HEK293T (cell line): ENCODE data around the gene MAPK12.
"Not testable (repeated sequence)": the region's sequence is repeated elsewhere in the genome, so short reads cannot be mapped to it uniquely, and the experiment has no call there.

Experiments used
- CTCF ChIA-PET: fragments of 350-600 bp; formaldehyde crosslinking; extraction: SDS; loops from one replicate; lab custom pipeline; 2021; ENCODE audit warnings: antibody characterized with exemption, inconsistent platforms; lab: Yijun Ruan, JAX
- POLR2A ChIA-PET: fragments of 350-600 bp; formaldehyde crosslinking; extraction: SDS; loops from one replicate; lab custom pipeline; 2020; ENCODE audit warnings: antibody characterized with exemption, inconsistent platforms; lab: Yijun Ruan, JAX
- DNase-seq: peaks from one replicate; pipeline ENCODE4 v3.0.0; 2012; ENCODE audit warnings: mixed read lengths; ENCODE audit errors: extremely low spot score
- ARNT ChIP-seq: fragments of 450-650 bp; IDR thresholded peaks from 2 replicates; pipeline ENCODE4 v1.6.1; 2017; ENCODE audit warnings: mild to moderate bottlenecking
- BHLHE40 ChIP-seq: fragments of 450-650 bp; IDR thresholded peaks from 2 replicates; pipeline ENCODE4 v1.6.1; 2016; ENCODE audit warnings: mild to moderate bottlenecking, moderate library complexity, borderline replicate concordance
- CTBP1 ChIP-seq: fragments of 450-650 bp; IDR thresholded peaks from 2 replicates; pipeline ENCODE4 v1.6.1; 2016; ENCODE audit warnings: borderline replicate concordance
- ELF4 ChIP-seq: fragments of 450-650 bp; IDR thresholded peaks from 2 replicates; pipeline ENCODE4 v1.6.1; 2017; ENCODE audit warnings: antibody characterized with exemption
- FOXA1 ChIP-seq: fragments of 450-650 bp; IDR thresholded peaks from 2 replicates; pipeline ENCODE4 v1.6.1; 2016; ENCODE audit warnings: mild to moderate bottlenecking
- FOXK2 ChIP-seq: fragments of 450-650 bp; IDR thresholded peaks from 2 replicates; pipeline ENCODE4 v1.6.1; 2016; ENCODE audit warnings: mild to moderate bottlenecking
- FOXM1 ChIP-seq: fragments of 450-650 bp; IDR thresholded peaks from 2 replicates; pipeline ENCODE4 v1.6.1; 2017; ENCODE audit warnings: mild to moderate bottlenecking, borderline replicate concordance
- HDGF ChIP-seq: fragments of 450-650 bp; IDR thresholded peaks from 2 replicates; pipeline ENCODE4 v1.6.1; 2017; ENCODE audit warnings: antibody characterized with exemption, borderline replicate concordance
- L3MBTL2 ChIP-seq: fragments of 450-650 bp; conservative IDR thresholded peaks from 2 replicates; pipeline ENCODE4 v1.6.1; 2016; ENCODE audit warnings: mild to moderate bottlenecking
- LEF1 ChIP-seq: fragments of 450-650 bp; IDR thresholded peaks from 2 replicates; pipeline ENCODE4 v1.6.1; 2017; ENCODE audit warnings: mild to moderate bottlenecking, borderline replicate concordance
- NFRKB ChIP-seq: fragments of 450-650 bp; IDR thresholded peaks from 2 replicates; pipeline ENCODE4 v1.6.1; 2016; ENCODE audit warnings: mild to moderate bottlenecking, moderate library complexity
- SP1 ChIP-seq: fragments of 450-650 bp; IDR thresholded peaks from 2 replicates; pipeline ENCODE4 v1.6.1; 2017
- SUZ12 ChIP-seq: fragments of 450-650 bp; IDR thresholded peaks from 2 replicates; pipeline ENCODE4 v1.6.1; 2016; ENCODE audit warnings: mild to moderate bottlenecking
- TARDBP ChIP-seq: fragments of 450-650 bp; IDR thresholded peaks from 2 replicates; pipeline ENCODE4 v1.6.1; 2016
- ZNF384 ChIP-seq: fragments of 450-650 bp; IDR thresholded peaks from 2 replicates; pipeline ENCODE4 v1.6.1; 2016
- TF ChIP-seq, protein P1 (sequence below): fragments of 450-650 bp; IDR thresholded peaks from 2 replicates; pipeline ENCODE4 v1.6.1; 2016

MAPK12 gene

DNA sequence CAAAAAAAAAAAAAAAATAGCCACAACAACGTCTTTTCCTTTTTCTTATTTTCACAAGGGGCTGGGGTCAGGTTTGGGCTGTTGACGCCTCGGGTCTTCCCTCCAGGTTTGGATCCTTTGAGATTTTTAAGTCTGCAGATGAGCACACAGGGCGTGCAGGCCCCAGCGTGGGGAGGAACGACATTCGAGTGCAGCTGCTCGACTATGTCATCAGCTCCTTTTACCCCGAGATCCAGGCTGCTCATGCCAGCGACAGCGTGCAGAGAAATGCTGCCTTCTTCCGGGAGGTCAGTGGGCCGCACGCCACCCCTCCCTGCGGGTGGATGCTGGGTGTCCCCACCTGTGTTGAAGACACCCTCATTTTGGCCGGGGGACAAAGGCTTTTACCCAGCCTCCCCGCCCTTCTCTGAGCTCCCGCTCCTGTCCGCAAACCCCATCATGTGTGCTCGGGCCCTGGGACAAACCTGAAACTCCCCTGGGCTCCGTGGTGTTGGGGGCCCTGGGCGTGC lies 53.0 kb downstream of the MAPK12 start:
- ChIA-PET POLR2A (interaction anchor here (1.0 to 1.7 kb wide), 2 partner anchors 18 to 59 kb away, joined by 3 to 4 read pairs; no protein-coding TSS in a partner anchor), CTCF (interaction anchor here (0.7 to 1.6 kb wide), 2 partner anchors 60 to 108 kb away, joined by 4 to 5 read pairs; no protein-coding TSS in a partner anchor)
- TF ChIP-seq, protein P1, sequence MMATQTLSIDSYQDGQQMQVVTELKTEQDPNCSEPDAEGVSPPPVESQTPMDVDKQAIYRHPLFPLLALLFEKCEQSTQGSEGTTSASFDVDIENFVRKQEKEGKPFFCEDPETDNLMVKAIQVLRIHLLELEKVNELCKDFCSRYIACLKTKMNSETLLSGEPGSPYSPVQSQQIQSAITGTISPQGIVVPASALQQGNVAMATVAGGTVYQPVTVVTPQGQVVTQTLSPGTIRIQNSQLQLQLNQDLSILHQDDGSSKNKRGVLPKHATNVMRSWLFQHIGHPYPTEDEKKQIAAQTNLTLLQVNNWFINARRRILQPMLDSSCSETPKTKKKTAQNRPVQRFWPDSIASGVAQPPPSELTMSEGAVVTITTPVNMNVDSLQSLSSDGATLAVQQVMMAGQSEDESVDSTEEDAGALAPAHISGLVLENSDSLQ = no peak
- no peak for TF ChIP-seq FOXA1
- TF ChIP-seq FOXK2 = no peak
- no peak for TF ChIP-seq L3MBTL2
- TF ChIP-seq ARNT = no peak
- TF ChIP-seq ELF4 = no peak
- no peak for TF ChIP-seq SP1
- no peak for TF ChIP-seq SUZ12
- TF ChIP-seq LEF1 = no peak
- no peak for DNase-seq

GRCh38 chr22:50207383-50208140 lies 53.9 kb downstream of the MAPK12 start:
- CTCF ChIA-PET = no interaction called here
- POLR2A ChIA-PET = interaction anchor here (1.7 kb wide), 1 partner anchor 58 kb away, joined by 4 read pairs; no protein-coding TSS in a partner anchor
- TF ChIP-seq FOXA1 (no peak), FOXK2 (no peak), CTBP1 (no peak), NFRKB (no peak), ARNT (no peak), HDGF (no peak), FOXM1 (no peak), BHLHE40 (no peak), TARDBP (no peak), ZNF384 (no peak), SUZ12 (no peak), ELF4 (no peak), L3MBTL2 (no peak), LEF1 (no peak), SP1 (no peak)
- TF ChIP-seq, protein P1 = no peak
- DNase-seq = no peak

DNA sequence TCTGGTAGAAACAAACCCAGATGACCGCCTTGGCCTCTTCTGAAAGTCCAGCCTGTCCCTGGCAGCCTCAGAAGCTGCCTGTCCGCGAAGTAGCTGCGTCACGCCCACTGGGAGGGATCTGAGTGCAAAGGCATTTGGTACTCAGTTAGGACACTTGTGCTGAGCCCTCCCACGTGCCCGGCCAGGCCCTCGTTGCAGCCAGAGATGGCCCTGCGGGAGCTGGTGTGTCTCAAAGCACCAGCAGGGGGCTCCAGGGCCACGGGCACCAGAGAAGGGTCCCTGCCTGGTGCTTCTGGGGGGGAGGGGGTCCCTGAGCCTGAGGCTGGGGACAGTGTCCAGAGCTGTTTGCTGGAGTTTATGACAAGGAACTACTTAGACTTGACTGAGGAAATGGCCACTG lies 54.9 kb downstream of the MAPK12 start:
- no peak for TF ChIP-seq CTBP1
- peak; percentile 44; the same call in 1 of the 2 replicates for TF ChIP-seq L3MBTL2
- no peak for TF ChIP-seq ZNF384
- no peak for TF ChIP-seq ELF4
- POLR2A ChIA-PET = no interaction called here
- CTCF ChIA-PET = interaction anchor here (0.6 to 1.2 kb wide), 3 partner anchors 22 to 121 kb away, joined by 3 to 4 read pairs (median 3); partner anchors contain the start of gene MLC1
- DNase-seq = peak; percentile 64

GRCh38 chr22:50205781-50206569 lies 55.5 kb downstream of the MAPK12 start:
- POLR2A ChIA-PET = no interaction called here
- CTCF ChIA-PET = interaction anchor here (0.6 to 1.2 kb wide), 3 partner anchors 22 to 62 kb away, joined by 3 read pairs; no protein-coding TSS in a partner anchor
- no peak for DNase-seq
- TF ChIP-seq HDGF = no peak
- no peak for TF ChIP-seq FOXK2
- TF ChIP-seq NFRKB = no peak
- TF ChIP-seq ARNT = no peak
- no peak for TF ChIP-seq SUZ12
- TF ChIP-seq TARDBP = no peak
- no peak for TF ChIP-seq CTBP1
- TF ChIP-seq LEF1 = no peak
- TF ChIP-seq FOXM1 = no peak
- no peak for TF ChIP-seq BHLHE40
- TF ChIP-seq, protein P1 = no peak
- no peak for TF ChIP-seq L3MBTL2
- TF ChIP-seq ELF4 = no peak
- TF ChIP-seq FOXA1 = no peak
- no peak for TF ChIP-seq ZNF384
- no peak for TF ChIP-seq SP1

- CTCF ChIA-PET = interaction anchor here (0.6 kb wide), 1 partner anchor 61 kb away, joined by 3 read pairs; no protein-coding TSS in a partner anchor
These were observed 56.5 kb downstream of the MAPK12 start for GRCh38 chr22:50204998-50205397.

DNA sequence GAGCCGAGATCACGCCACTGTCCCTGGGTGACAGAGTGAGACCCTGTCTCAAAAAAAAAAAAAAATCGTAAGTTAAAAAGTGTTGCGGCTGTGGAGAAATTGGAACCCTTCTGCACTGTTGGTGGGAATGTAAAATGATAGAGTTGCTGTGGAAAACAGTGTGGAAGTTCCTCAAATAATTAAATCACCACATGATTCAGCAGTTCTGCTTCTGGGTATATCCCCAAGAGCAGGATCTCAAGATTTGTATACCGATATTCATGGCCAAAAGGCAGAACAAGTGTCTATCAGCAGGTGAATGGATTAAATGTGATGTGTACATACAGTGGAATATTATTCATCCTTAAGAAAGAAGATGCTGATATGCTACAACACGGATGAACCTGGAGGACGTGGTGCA lies 56.9 kb downstream of the MAPK12 start:
- POLR2A ChIA-PET = no interaction called here
- no peak for DNase-seq
- CTCF ChIA-PET = no interaction called here
- no peak for TF ChIP-seq FOXM1
- TF ChIP-seq FOXK2 = no peak
- TF ChIP-seq ZNF384 = no peak
- TF ChIP-seq SP1 = no peak
- TF ChIP-seq SUZ12 = no peak
- TF ChIP-seq, protein P1 = no peak
- no peak for TF ChIP-seq FOXA1
- TF ChIP-seq CTBP1 = no peak
- TF ChIP-seq BHLHE40 = no peak
- TF ChIP-seq TARDBP = no peak
- TF ChIP-seq ARNT = no peak
- no peak for TF ChIP-seq L3MBTL2
- TF ChIP-seq NFRKB = no peak
- no peak for TF ChIP-seq HDGF
- no peak for TF ChIP-seq LEF1
- TF ChIP-seq ELF4 = no peak

More at GRCh38 chr22:50204998-50205397, 56.5 kb downstream of the MAPK12 start:
- DNase-seq, POLR2A ChIA-PET: not testable (repeated sequence)
